Fibroblast of lung (primary cell): ENCODE results near the gene BCAS1. TPM values are rescaled to one million over a fixed set of nuclear protein-coding genes. Genes with fewer than 3 reads are reported as not detected.

ENCODE experiments used
- DNase-seq, 2 donors: peaks; one replicate each; pipeline versions ENCODE4 v3.0.0 to v3.0.0-alpha.2; 2010; ENCODE audit warnings: low read depth in 2 of 2
- H2AFZ ChIP-seq: 2 replicates; pipeline ENCODE4 v1.5.1; 2012; ENCODE audit warnings: low read length, control low read depth, inconsistent platforms
- H3K27ac ChIP-seq: 2 replicates; pipeline ENCODE4 v1.5.1; 2011; ENCODE audit warnings: low read length, control low read depth; ENCODE audit not compliant: insufficient read depth
- H3K27me3 ChIP-seq: 2 replicates; pipeline ENCODE4 v1.5.1; 2011; ENCODE audit warnings: mild to moderate bottlenecking, low read length; ENCODE audit not compliant: control insufficient read depth, insufficient read depth
- H3K36me3 ChIP-seq: 2 replicates; pipeline ENCODE4 v1.5.1; 2011; ENCODE audit warnings: low read length; ENCODE audit not compliant: control insufficient read depth, insufficient read depth
- H3K4me1 ChIP-seq: 2 replicates; pipeline ENCODE4 v1.5.1; 2011; ENCODE audit warnings: low read length; ENCODE audit not compliant: control insufficient read depth, insufficient read depth; ENCODE audit errors: extremely low read depth
- H3K4me2 ChIP-seq: 2 replicates; pipeline ENCODE4 v1.5.1; 2011; ENCODE audit warnings: low read length, control low read depth; ENCODE audit not compliant: insufficient read depth; ENCODE audit errors: extremely low read depth
- H3K4me3 ChIP-seq, 4 experiments: fragments of 200-600 bp in 1 of 4; sonication (generic) in 1 of 4; replicated peaks in 1 of 4; 2 replicates each; pipeline ENCODE4 v1.5.1; 2011 to 2016; ENCODE audit warnings: low read length in 4 of 4, low read depth in 3 of 4, mild to moderate bottlenecking in 3 of 4, control low read depth in 2 of 4, inconsistent platforms in 1 of 4, mixed read lengths in 1 of 4; ENCODE audit not compliant: insufficient read depth in 1 of 4; ENCODE audit errors: control extremely low read depth in 1 of 4
- H3K79me2 ChIP-seq: 2 replicates; pipeline ENCODE4 v1.5.1; 2012; ENCODE audit warnings: mild to moderate bottlenecking, low read length, inconsistent platforms; ENCODE audit not compliant: control insufficient read depth, insufficient read depth
- H3K9ac ChIP-seq: 2 replicates; pipeline ENCODE4 v1.5.1; 2011; ENCODE audit warnings: mild to moderate bottlenecking, low read length, control low read depth; ENCODE audit not compliant: insufficient read depth
- H3K9me3 ChIP-seq: 2 replicates; pipeline ENCODE4 v1.5.1; 2012; ENCODE audit warnings: low read depth, low read length; ENCODE audit not compliant: control insufficient read depth, insufficient read depth
- H4K20me1 ChIP-seq: 2 replicates; pipeline ENCODE4 v1.5.1; 2011; ENCODE audit warnings: low read length; ENCODE audit not compliant: control insufficient read depth, insufficient read depth; ENCODE audit errors: extremely low read depth
- EZH2 ChIP-seq: IDR thresholded peaks from 2 replicates; pipeline ENCODE4 v1.5.1; 2012; ENCODE audit warnings: low read length, control low read depth, mild to moderate bottlenecking; ENCODE audit errors: missing control alignments
- polyA plus RNA-seq, 2 donors: library from polyadenylated mRNA; depleted of rRNA in 1 of 2; stranded (reverse) in 1 of 2; unstranded in 1 of 2; fragments of >200 nt; gene quantifications; 2 replicates each; pipeline ENCODE4 v1.2.1, GENCODE V29; 2011 to 2012; ENCODE audit warnings: missing spikeins in 1 of 2
- total RNA-seq: library from RNA; depleted of rRNA; stranded (reverse); fragments of >200 nt; gene quantifications from 2 replicates; pipeline ENCODE4 v1.2.1, GENCODE V29; 2014
- TF ChIP-seq, protein P1 (sequence below), 2 donors: IDR thresholded peaks in 1 of 2; conservative IDR thresholded peaks in 1 of 2; 1 replicate in 1 of 2; 2 replicates in 1 of 2; pipeline ENCODE4 v1.5.1; 2011 to 2012; ENCODE audit warnings: low read length in 2 of 2, control low read depth in 1 of 2, inconsistent platforms in 1 of 2, low read depth in 1 of 2, mild to moderate bottlenecking in 1 of 2

Gene BCAS1
- total and polyA plus RNA-seq, 2 donors (not counting 1 experiment from before 2014, with no cell fraction given) = 0.17 TPM; not detected in 1

DNA sequence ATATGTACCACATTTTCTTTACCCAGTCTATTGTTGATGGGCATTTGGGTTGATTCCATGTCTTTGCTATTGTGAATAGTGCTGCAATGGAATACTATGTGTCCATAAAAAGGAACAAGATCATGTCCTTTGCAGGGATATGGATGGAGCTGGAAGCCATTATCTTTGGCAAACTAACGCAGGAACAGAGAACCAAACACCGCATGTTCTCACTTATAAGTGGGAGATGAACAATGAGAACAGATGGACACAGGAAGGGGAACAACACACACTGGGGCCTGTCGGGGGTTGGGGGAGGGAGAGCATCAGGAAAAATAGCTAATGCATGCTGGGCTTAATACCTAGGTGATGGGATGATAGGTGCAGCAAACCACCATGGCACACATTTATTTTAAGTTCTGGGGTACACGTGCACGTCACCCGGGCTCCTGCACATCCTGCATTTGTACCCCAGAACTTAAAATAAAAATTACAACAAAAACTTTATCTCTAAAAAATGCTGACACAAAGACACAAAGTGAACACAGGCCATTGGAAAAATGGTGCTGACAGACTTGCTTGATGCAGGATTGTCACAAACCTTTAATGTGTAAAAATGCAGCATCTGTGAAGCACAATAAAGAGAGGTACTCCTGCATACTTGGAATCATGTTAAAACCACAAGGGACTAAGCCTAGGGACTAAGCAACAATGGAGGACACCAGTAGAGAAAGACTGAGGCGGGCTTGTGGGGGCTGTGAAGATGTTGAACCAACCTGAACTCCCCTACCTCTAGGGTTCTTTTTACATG, 48.8 kb downstream of the BCAS1 start:
- Histone ChIP-seq H3K9me3 (no peaks in the 10 kb centered on the region), H2AFZ (no peak overlapping the region), H3K27ac (no peak overlapping the region), H3K9ac (no peak overlapping the region), H3K4me1 (no peaks in the 10 kb centered on the region), H3K4me3 (no peak overlapping the region), H4K20me1 (no peaks in the 10 kb centered on the region), H3K79me2 (no peaks in the 10 kb centered on the region), H3K4me2 (no peak overlapping the region), H3K36me3 (no peaks in the 10 kb centered on the region), H3K27me3 (no peaks in the 10 kb centered on the region)
- DNase-seq = no peak
- TF ChIP-seq, protein P1, sequence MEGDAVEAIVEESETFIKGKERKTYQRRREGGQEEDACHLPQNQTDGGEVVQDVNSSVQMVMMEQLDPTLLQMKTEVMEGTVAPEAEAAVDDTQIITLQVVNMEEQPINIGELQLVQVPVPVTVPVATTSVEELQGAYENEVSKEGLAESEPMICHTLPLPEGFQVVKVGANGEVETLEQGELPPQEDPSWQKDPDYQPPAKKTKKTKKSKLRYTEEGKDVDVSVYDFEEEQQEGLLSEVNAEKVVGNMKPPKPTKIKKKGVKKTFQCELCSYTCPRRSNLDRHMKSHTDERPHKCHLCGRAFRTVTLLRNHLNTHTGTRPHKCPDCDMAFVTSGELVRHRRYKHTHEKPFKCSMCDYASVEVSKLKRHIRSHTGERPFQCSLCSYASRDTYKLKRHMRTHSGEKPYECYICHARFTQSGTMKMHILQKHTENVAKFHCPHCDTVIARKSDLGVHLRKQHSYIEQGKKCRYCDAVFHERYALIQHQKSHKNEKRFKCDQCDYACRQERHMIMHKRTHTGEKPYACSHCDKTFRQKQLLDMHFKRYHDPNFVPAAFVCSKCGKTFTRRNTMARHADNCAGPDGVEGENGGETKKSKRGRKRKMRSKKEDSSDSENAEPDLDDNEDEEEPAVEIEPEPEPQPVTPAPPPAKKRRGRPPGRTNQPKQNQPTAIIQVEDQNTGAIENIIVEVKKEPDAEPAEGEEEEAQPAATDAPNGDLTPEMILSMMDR (conservative IDR thresholded peaks at IDR 0.05 in 1 of 2, IDR thresholded peaks at IDR 0.05 in 1 of 2; ENCODE audit: low read depth in 1 of 2, low read length in 2 of 2) = no peak
- TF ChIP-seq EZH2 = no peak

DNA sequence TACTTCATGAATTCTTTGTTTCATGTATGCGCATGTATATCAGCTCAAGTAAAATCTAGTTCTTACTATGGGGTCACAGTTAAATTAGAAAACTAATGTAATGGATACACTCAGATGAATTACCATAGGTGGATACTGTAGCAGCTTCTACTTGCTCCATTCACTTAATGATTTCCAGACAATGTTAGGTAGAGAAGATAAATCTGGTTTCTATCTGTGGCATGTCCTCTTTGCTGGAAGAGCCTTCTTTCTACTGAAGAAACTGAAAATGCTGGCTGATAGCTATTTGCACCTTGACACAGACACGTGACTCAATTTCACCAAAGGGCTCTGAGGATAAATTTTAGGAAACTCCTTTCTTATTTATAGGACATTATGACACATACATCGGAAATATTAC, 49.5 kb downstream of the BCAS1 start:
- no peak overlapping the region for H3K4me3 ChIP-seq
- TF ChIP-seq, protein P1 (conservative IDR thresholded peaks at IDR 0.05 in 1 of 2, IDR thresholded peaks at IDR 0.05 in 1 of 2; ENCODE audit: low read depth in 1 of 2, low read length in 2 of 2) = no peak
- no peak for TF ChIP-seq EZH2
- no peaks in the 10 kb centered on the region for H3K79me2 ChIP-seq
- H3K4me2 ChIP-seq = no peak overlapping the region
- H2AFZ ChIP-seq = no peak overlapping the region
- H3K4me1 ChIP-seq = no peaks in the 10 kb centered on the region
- no peaks in the 10 kb centered on the region for H3K36me3 ChIP-seq
- no peak overlapping the region for H3K27ac ChIP-seq
- no peaks in the 10 kb centered on the region for H3K27me3 ChIP-seq
- H4K20me1 ChIP-seq = no peaks in the 10 kb centered on the region
- no peak overlapping the region for H3K9ac ChIP-seq
- no peak for DNase-seq
- no peaks in the 10 kb centered on the region for H3K9me3 ChIP-seq

DNA sequence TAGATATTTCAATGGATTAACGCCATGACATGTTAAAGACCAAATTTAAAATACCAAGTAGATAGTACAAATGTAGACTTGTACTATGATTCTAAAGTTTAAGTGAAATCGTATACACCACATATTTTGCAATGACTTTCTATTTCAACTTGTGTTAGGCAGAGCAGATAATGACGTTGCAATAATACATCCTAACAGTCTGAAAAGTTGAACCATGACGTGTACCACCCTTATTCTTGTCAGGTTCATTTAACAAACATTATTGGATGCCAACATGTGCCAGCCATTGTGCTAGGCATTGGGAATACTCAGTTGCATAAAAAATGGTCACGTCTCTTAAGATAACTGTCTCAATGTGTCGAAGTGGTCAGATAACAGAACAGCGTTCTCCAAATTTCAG, 50.0 kb downstream of the BCAS1 start:
- no peak for TF ChIP-seq EZH2
- TF ChIP-seq, protein P1 (conservative IDR thresholded peaks at IDR 0.05 in 1 of 2, IDR thresholded peaks at IDR 0.05 in 1 of 2; ENCODE audit: low read depth in 1 of 2, low read length in 2 of 2) = no peak
- no peak overlapping the region for H3K27ac ChIP-seq
- no peaks in the 10 kb centered on the region for H3K79me2 ChIP-seq
- no peak overlapping the region for H3K4me2 ChIP-seq
- H3K4me1 ChIP-seq = no peaks in the 10 kb centered on the region
- H3K4me3 ChIP-seq = no peak overlapping the region
- H4K20me1 ChIP-seq = no peaks in the 10 kb centered on the region
- no peaks in the 10 kb centered on the region for H3K36me3 ChIP-seq
- DNase-seq = no peak
- no peaks in the 10 kb centered on the region for H3K27me3 ChIP-seq
- no peaks in the 10 kb centered on the region for H3K9me3 ChIP-seq
- no peak overlapping the region for H2AFZ ChIP-seq
- H3K9ac ChIP-seq = no peak overlapping the region
